ENCODE results near the gene GATA2.

- no peak for TF ChIP-seq POLR2A (IDR thresholded peaks at IDR 0.05; ENCODE audit: extremely low read depth, insufficient read length)
- no peak for TF ChIP-seq CTCF (IDR thresholded peaks at IDR 0.05; ENCODE audit: low read depth, low read length)
- no peak for TF ChIP-seq MAX (IDR thresholded peaks at IDR 0.05; ENCODE audit: low read depth, low read length)
Measured at GRCh38 chr3:128537091-128537703, 44.2 kb upstream of the GATA2 start.

Measured in NB4 (cell line).